SK-N-SH treated with all-trans-retinoic acid at 6 μM for 48 hours (cell line): Measurements from ENCODE around the gene SH2B3.

ENCODE experiments used
- CSDC2 ChIP-seq: fragments of 250-450 bp; sonication (Bioruptor Pico); IDR thresholded peaks from 2 replicates; pipeline ENCODE4 v1.5.0; 2020; ENCODE audit warnings: mild to moderate bottlenecking, moderate library complexity
- ESRRG ChIP-seq: fragments of 250-450 bp; sonication (Bioruptor Pico); IDR thresholded peaks from 2 replicates; pipeline ENCODE4 v1.6.1; 2021; ENCODE audit warnings: mild to moderate bottlenecking
- GLIS3 ChIP-seq: fragments of 250-450 bp; sonication (Bioruptor Pico); IDR thresholded peaks from 2 replicates; pipeline ENCODE4 v1.5.0; 2020; ENCODE audit warnings: mild to moderate bottlenecking, moderate library complexity
- PATZ1 ChIP-seq: fragments of 250-450 bp; sonication (Bioruptor Pico); IDR thresholded peaks from 2 replicates; pipeline ENCODE4 v1.8.0; 2020; ENCODE audit warnings: mild to moderate bottlenecking, moderate library complexity, borderline replicate concordance
- PPARA ChIP-seq: fragments of 250-450 bp; sonication (Bioruptor Pico); IDR thresholded peaks from 2 replicates; pipeline ENCODE4 v1.5.0; 2020; ENCODE audit warnings: mild to moderate bottlenecking, borderline replicate concordance
- RARB ChIP-seq: fragments of 250-450 bp; sonication (Bioruptor Pico); IDR thresholded peaks from 2 replicates; pipeline ENCODE4 v1.8.0; 2021; ENCODE audit warnings: mild to moderate bottlenecking, moderate library complexity
- SNAI2 ChIP-seq: fragments of 250-450 bp; sonication (Bioruptor Pico); IDR thresholded peaks from 2 replicates; pipeline ENCODE4 v1.5.0; 2020; ENCODE audit warnings: mild to moderate bottlenecking, moderate library complexity

GRCh38 chr12:111441107-111441928, 35.6 kb downstream of the SH2B3 start:
- TF ChIP-seq PATZ1 (CRISPR knock-in tag) (no peak), RARB (no peak), ESRRG (no peak), SNAI2 (CRISPR knock-in tag) (no peak), GLIS3 (CRISPR knock-in tag) (no peak), CSDC2 (CRISPR knock-in tag) (no peak), PPARA (no peak)
